SK-N-SH treated with all-trans-retinoic acid at 6 μM for 48 hours (cell line): ENCODE data around the gene DGAT2L6.

Source experiments
- ATAC-seq: fragments of 200-7000 bp; cut with Tn5 transposase; 3 replicates; pipeline ENCODE4 v1.9.1; 2020; ENCODE audit warnings: mild to moderate bottlenecking, moderate library complexity
- ARNTL ChIP-seq: fragments of 450-650 bp; formaldehyde crosslinking; IDR thresholded peaks from 2 replicates; pipeline ENCODE4 v1.5.0; 2020; ENCODE audit warnings: low read depth, mild to moderate bottlenecking, moderate library complexity, borderline replicate concordance
- BACH2 ChIP-seq: fragments of 250-450 bp; sonication (Bioruptor Pico); IDR thresholded peaks from 2 replicates; pipeline ENCODE4 v1.9.0; 2021; ENCODE audit warnings: mild to moderate bottlenecking, borderline replicate concordance
- CREB5 ChIP-seq: fragments of 250-450 bp; sonication (Bioruptor Pico); IDR thresholded peaks from 2 replicates; pipeline ENCODE4 v1.5.1; 2020; ENCODE audit warnings: low read depth, mild to moderate bottlenecking, moderate library complexity
- CSDC2 ChIP-seq: fragments of 250-450 bp; sonication (Bioruptor Pico); IDR thresholded peaks from 2 replicates; pipeline ENCODE4 v1.5.0; 2020; ENCODE audit warnings: mild to moderate bottlenecking, moderate library complexity
- CSRNP3 ChIP-seq: fragments of 250-450 bp; sonication (Bioruptor Pico); IDR thresholded peaks from 2 replicates; pipeline ENCODE4 v1.5.1; 2021; ENCODE audit warnings: mild to moderate bottlenecking, moderate library complexity
- ESRRG ChIP-seq: fragments of 250-450 bp; sonication (Bioruptor Pico); IDR thresholded peaks from 2 replicates; pipeline ENCODE4 v1.6.1; 2021; ENCODE audit warnings: mild to moderate bottlenecking
- GLIS3 ChIP-seq: fragments of 250-450 bp; sonication (Bioruptor Pico); IDR thresholded peaks from 2 replicates; pipeline ENCODE4 v1.5.0; 2020; ENCODE audit warnings: mild to moderate bottlenecking, moderate library complexity
- ISL1 ChIP-seq: fragments of 250-450 bp; sonication (Bioruptor Pico); IDR thresholded peaks from 2 replicates; pipeline ENCODE4 v2.1.2; 2022; ENCODE audit warnings: mild to moderate bottlenecking, moderate library complexity
- PATZ1 ChIP-seq: fragments of 250-450 bp; sonication (Bioruptor Pico); IDR thresholded peaks from 2 replicates; pipeline ENCODE4 v1.8.0; 2020; ENCODE audit warnings: mild to moderate bottlenecking, moderate library complexity, borderline replicate concordance
- PPARA ChIP-seq: fragments of 250-450 bp; sonication (Bioruptor Pico); IDR thresholded peaks from 2 replicates; pipeline ENCODE4 v1.5.0; 2020; ENCODE audit warnings: mild to moderate bottlenecking, borderline replicate concordance
- RARB ChIP-seq: fragments of 250-450 bp; sonication (Bioruptor Pico); IDR thresholded peaks from 2 replicates; pipeline ENCODE4 v1.8.0; 2021; ENCODE audit warnings: mild to moderate bottlenecking, moderate library complexity
- SNAI2 ChIP-seq: fragments of 250-450 bp; sonication (Bioruptor Pico); IDR thresholded peaks from 2 replicates; pipeline ENCODE4 v1.5.0; 2020; ENCODE audit warnings: mild to moderate bottlenecking, moderate library complexity
- TCF4 ChIP-seq: fragments of 250-450 bp; sonication (Bioruptor Pico); IDR thresholded peaks from 2 replicates; pipeline ENCODE4 v1.8.0; 2021; ENCODE audit warnings: mild to moderate bottlenecking, moderate library complexity, borderline replicate concordance
- TOX ChIP-seq: fragments of 250-450 bp; sonication (Bioruptor Pico); IDR thresholded peaks from 2 replicates; pipeline ENCODE4 v1.8.0; 2021; ENCODE audit warnings: mild to moderate bottlenecking, moderate library complexity, borderline replicate concordance
- TSHZ2 ChIP-seq: fragments of 250-450 bp; sonication (Bioruptor Pico); IDR thresholded peaks from 2 replicates; pipeline ENCODE4 v1.5.0; 2020; ENCODE audit warnings: mild to moderate bottlenecking, moderate library complexity
- ZNF565 ChIP-seq: fragments of 450-650 bp; formaldehyde crosslinking; conservative IDR thresholded peaks from 2 replicates; pipeline ENCODE4 v1.5.0; 2020; ENCODE audit warnings: low read depth, mild to moderate bottlenecking, moderate library complexity
- ZNF70 ChIP-seq: fragments of 450-650 bp; formaldehyde crosslinking; IDR thresholded peaks from 2 replicates; pipeline ENCODE4 v1.5.0; 2020; ENCODE audit warnings: mild to moderate bottlenecking, moderate library complexity
- ZNF8 ChIP-seq: fragments of 450-650 bp; formaldehyde crosslinking; IDR thresholded peaks from 2 replicates; pipeline ENCODE4 v1.5.0; 2020; ENCODE audit warnings: mild to moderate bottlenecking, moderate library complexity

DGAT2L6 gene

GRCh38 chrX:70254063-70254400 lies 76.7 kb downstream of the DGAT2L6 start:
- ATAC-seq = no peak
- no peak for TF ChIP-seq ZNF565 (CRISPR knock-in tag)
- TF ChIP-seq CREB5 (CRISPR knock-in tag) = no peak
- TF ChIP-seq GLIS3 (CRISPR knock-in tag) = no peak
- TF ChIP-seq TOX (CRISPR knock-in tag) = no peak
- no peak for TF ChIP-seq ESRRG
- no peak for TF ChIP-seq ZNF70 (CRISPR knock-in tag)
- no peak for TF ChIP-seq CSDC2 (CRISPR knock-in tag)

- TF ChIP-seq ZNF70 (CRISPR knock-in tag) (no peak), CSRNP3 (CRISPR knock-in tag) (no peak), PATZ1 (CRISPR knock-in tag) (no peak), TCF4 (CRISPR knock-in tag) (no peak), SNAI2 (CRISPR knock-in tag) (no peak), CSDC2 (CRISPR knock-in tag) (no peak), BACH2 (CRISPR knock-in tag) (no peak), RARB (CRISPR knock-in tag) (no peak), ZNF8 (CRISPR knock-in tag) (no peak), PPARA (CRISPR knock-in tag) (no peak), ISL1 (CRISPR knock-in tag) (no peak), CREB5 (CRISPR knock-in tag) (no peak), ARNTL (CRISPR knock-in tag) (no peak), TSHZ2 (CRISPR knock-in tag) (no peak), ESRRG (no peak)
- no peak for ATAC-seq
These were observed 77.6 kb downstream of the DGAT2L6 start for GRCh38 chrX:70254909-70255308.
